Tibial nerve (tissue), 4 donors: ENCODE data around the gene GALNT18.

Experiments used
- EP300 ChIP-seq, 2 donors: sonication (generic); formaldehyde crosslinking; IDR thresholded peaks; one replicate each; pipeline ENCODE4 v1.6.1; 2017; ENCODE audit warnings: antibody characterized with exemption in 2 of 2, mild to moderate bottlenecking in 1 of 2
- TF ChIP-seq, protein P1 (sequence below), 5 experiments: fragments of 200-600 bp in 3 of 5; fragments of 450-650 bp in 2 of 5; sonication (generic) in 3 of 5; IDR thresholded peaks; one replicate each; pipeline ENCODE4 v1.5.1; 2016 to 2019; ENCODE audit warnings: antibody characterized with exemption in 5 of 5, mild to moderate bottlenecking in 3 of 5, moderate library complexity in 2 of 5

DNA sequence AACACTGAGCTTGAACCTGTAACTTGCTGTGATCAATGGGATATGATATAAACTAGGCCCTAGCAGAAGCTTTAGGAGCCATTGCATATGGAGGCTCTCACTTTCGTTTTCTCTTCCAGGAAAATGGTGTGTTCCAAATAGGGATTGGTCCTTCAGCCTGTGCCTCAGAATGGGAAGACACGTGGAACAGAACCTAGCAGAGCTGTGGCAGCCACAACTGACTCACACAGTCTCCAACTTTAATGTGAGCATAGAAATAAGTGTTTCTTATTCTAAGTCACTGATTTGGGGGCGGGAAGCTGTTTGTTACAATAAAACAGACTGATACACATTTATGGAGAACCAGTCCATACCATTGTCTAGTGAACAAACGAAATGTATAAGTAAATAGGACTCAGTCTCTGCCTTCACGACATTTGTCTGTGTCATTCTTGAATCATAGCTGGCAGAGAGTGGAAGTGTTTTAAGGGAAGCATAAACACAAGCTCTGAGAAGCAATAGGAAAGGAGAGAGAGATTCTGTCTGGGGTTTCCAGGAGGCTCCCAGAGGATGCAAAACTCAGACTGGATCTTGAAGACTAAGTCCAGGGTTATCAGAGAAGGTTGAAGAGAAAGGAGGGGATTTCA, 97.3 kb downstream of the GALNT18 start:
- TF ChIP-seq, protein P1, sequence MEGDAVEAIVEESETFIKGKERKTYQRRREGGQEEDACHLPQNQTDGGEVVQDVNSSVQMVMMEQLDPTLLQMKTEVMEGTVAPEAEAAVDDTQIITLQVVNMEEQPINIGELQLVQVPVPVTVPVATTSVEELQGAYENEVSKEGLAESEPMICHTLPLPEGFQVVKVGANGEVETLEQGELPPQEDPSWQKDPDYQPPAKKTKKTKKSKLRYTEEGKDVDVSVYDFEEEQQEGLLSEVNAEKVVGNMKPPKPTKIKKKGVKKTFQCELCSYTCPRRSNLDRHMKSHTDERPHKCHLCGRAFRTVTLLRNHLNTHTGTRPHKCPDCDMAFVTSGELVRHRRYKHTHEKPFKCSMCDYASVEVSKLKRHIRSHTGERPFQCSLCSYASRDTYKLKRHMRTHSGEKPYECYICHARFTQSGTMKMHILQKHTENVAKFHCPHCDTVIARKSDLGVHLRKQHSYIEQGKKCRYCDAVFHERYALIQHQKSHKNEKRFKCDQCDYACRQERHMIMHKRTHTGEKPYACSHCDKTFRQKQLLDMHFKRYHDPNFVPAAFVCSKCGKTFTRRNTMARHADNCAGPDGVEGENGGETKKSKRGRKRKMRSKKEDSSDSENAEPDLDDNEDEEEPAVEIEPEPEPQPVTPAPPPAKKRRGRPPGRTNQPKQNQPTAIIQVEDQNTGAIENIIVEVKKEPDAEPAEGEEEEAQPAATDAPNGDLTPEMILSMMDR (IDR thresholded peaks at IDR 0.05) = no peak
- TF ChIP-seq EP300 (IDR thresholded peaks at IDR 0.05) = no peak
